Neural cell (in vitro differentiated cells): ENCODE results near the gene ABHD5. TPM values are rescaled to one million over a fixed set of nuclear protein-coding genes. Genes with fewer than 3 reads are reported as not detected.

Experiments
- H2AFZ ChIP-seq: fragments of 200-600, 300-800 bp; sonication (generic), shearing (Covaris generic); 2 replicates; pipeline ENCODE4 v1.6.0; 2014; ENCODE audit warnings: low read depth, mild to moderate bottlenecking, antibody characterized with exemption, low read length, moderate library complexity
- H3F3A ChIP-seq: fragments of 200-600 bp; shearing (Covaris generic); 2 replicates; pipeline ENCODE4 v1.6.1; 2016; ENCODE audit warnings: mild to moderate bottlenecking, moderate library complexity, mixed read lengths, antibody characterized with exemption, low read length; ENCODE audit not compliant: insufficient read depth, poor library complexity, severe bottlenecking
- H3K27ac ChIP-seq: fragments of 200-600, 300-800 bp; sonication (generic), shearing (Covaris generic); 2 replicates; pipeline ENCODE4 v1.5.1; 2014; ENCODE audit warnings: mild to moderate bottlenecking, low read length, moderate library complexity
- H3K27me3 ChIP-seq: fragments of 300-800, 200-600 bp; sonication (generic), shearing (Covaris generic); 2 replicates; pipeline ENCODE4 v1.6.0; 2014; ENCODE audit warnings: mild to moderate bottlenecking, low read depth, low read length, moderate library complexity; ENCODE audit not compliant: insufficient read depth
- H3K36me3 ChIP-seq: fragments of 300-800, 200-600 bp; sonication (generic), shearing (Covaris generic); 2 replicates; pipeline ENCODE4 v1.5.1; 2014; ENCODE audit warnings: mild to moderate bottlenecking, antibody characterized with exemption, low read length, moderate library complexity; ENCODE audit not compliant: insufficient read depth
- H3K4me2 ChIP-seq: fragments of 300-800, 200-600 bp; sonication (generic), shearing (Covaris generic); 2 replicates; pipeline ENCODE4 v1.6.0; 2014; ENCODE audit warnings: mild to moderate bottlenecking, low read length
- H3K4me3 ChIP-seq: fragments of 300-800, 200-600 bp; sonication (generic), shearing (Covaris generic); 2 replicates; pipeline ENCODE4 v1.5.1; 2014; ENCODE audit warnings: mild to moderate bottlenecking, low read length, moderate library complexity
- H3K79me2 ChIP-seq: fragments of 200-600 bp; shearing (Covaris generic); replicated peaks from 2 replicates; pipeline ENCODE4 v1.6.0; 2014; ENCODE audit warnings: mild to moderate bottlenecking, low read length, moderate library complexity; ENCODE audit not compliant: insufficient read depth
- H3K9ac ChIP-seq: fragments of 300-800, 200-600 bp; sonication (generic), shearing (Covaris generic); 2 replicates; pipeline ENCODE4 v1.6.1; 2016; ENCODE audit warnings: mild to moderate bottlenecking, low read length, mixed read lengths
- H3K9me2 ChIP-seq: fragments of 200-600 bp; shearing (Covaris generic); 2 replicates; pipeline ENCODE4 v1.6.1; 2016; ENCODE audit warnings: mild to moderate bottlenecking, low read length, mixed read lengths; ENCODE audit not compliant: insufficient read depth
- H3K9me3 ChIP-seq: fragments of 200-600, 300-800 bp; sonication (generic), shearing (Covaris generic); 2 replicates; pipeline ENCODE4 v1.6.1; 2016; ENCODE audit warnings: mild to moderate bottlenecking, mixed run types, low read length, moderate library complexity, mixed read lengths
- H4K20me1 ChIP-seq: fragments of 200-600 bp; shearing (Covaris generic); 2 replicates; pipeline ENCODE4 v1.6.1; 2016; ENCODE audit warnings: mild to moderate bottlenecking, mixed run types; ENCODE audit not compliant: insufficient read depth
- EP300 ChIP-seq: fragments of 450-650 bp; conservative IDR thresholded peaks from 2 replicates; pipeline ENCODE4 v1.6.1; 2014; ENCODE audit warnings: antibody characterized with exemption, mild to moderate bottlenecking, moderate library complexity; ENCODE audit not compliant: poor library complexity, severe bottlenecking
- EZH2 ChIP-seq: fragments of 200-600, 300-800 bp; shearing (Covaris generic), sonication (generic); IDR thresholded peaks from 2 replicates; pipeline ENCODE4 v1.6.1; 2014; ENCODE audit warnings: antibody characterized with exemption, low read length, borderline replicate concordance, mild to moderate bottlenecking; ENCODE audit not compliant: insufficient read depth, poor library complexity, severe bottlenecking
- MXI1 ChIP-seq: fragments of 450-650 bp; conservative IDR thresholded peaks from 2 replicates; pipeline ENCODE4 v1.6.1; 2014; ENCODE audit warnings: antibody characterized with exemption, mild to moderate bottlenecking; ENCODE audit not compliant: poor library complexity, severe bottlenecking
- POLR2AphosphoS5 ChIP-seq: IDR thresholded peaks from 2 replicates; pipeline ENCODE4 v1.6.1; 2012
- RAD21 ChIP-seq: fragments of 450-650 bp; conservative IDR thresholded peaks from 2 replicates; pipeline ENCODE4 v1.6.1; 2014; ENCODE audit warnings: antibody characterized with exemption, mild to moderate bottlenecking, moderate library complexity
- SMC3 ChIP-seq: fragments of 450-650 bp; conservative IDR thresholded peaks from 2 replicates; pipeline ENCODE4 v1.6.1; 2014; ENCODE audit warnings: antibody characterized with exemption, mild to moderate bottlenecking, moderate library complexity; ENCODE audit not compliant: poor library complexity
- TAF1 ChIP-seq: IDR thresholded peaks from 2 replicates; pipeline ENCODE4 v1.6.1; 2012; ENCODE audit warnings: low read depth
- polyA plus RNA-seq: library from polyadenylated mRNA; depleted of rRNA; stranded (reverse); fragments of >200 nt; gene quantifications from 2 replicates; pipeline ENCODE4 v1.2.3, GENCODE V29; 2014
- TF ChIP-seq, protein P1 (sequence below): fragments of 450-650 bp; IDR thresholded peaks from 2 replicates; pipeline ENCODE4 v1.5.1; 2014; ENCODE audit warnings: antibody characterized with exemption, mild to moderate bottlenecking, moderate library complexity; ENCODE audit not compliant: poor library complexity, severe bottlenecking
- TF ChIP-seq, protein P2 (sequence below): IDR thresholded peaks from 2 replicates; pipeline ENCODE4 v1.6.1; 2012; ENCODE audit warnings: borderline replicate concordance

ABHD5 gene
- polyA plus RNA-seq, 1 donor from 2014 or later, result 26.6 TPM

DNA sequence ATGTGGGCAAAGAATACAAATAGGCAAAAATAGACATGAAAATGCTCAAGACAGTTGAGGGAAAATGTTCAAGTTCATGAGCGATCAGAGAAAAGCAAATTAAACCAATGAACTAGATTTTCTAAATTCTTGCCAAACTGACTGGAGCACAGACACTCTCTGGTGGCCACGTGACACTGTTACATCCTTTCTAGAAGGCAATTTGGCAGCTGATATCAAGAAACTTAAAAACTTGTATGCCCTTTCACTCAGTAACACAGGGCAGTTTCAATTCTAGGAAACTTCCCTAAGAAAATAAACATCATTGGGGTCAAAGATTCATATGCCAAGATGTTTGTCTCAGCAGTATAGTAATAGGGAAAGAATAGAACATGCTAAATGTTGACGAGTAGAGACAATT, 52.2 kb downstream of the ABHD5 start:
- no peaks in the 10 kb centered on the region for H3K9me3 ChIP-seq
- H3K9ac ChIP-seq, result no peak overlapping the region
- H3K27ac ChIP-seq, result no peak overlapping the region
- H2AFZ ChIP-seq, result no peak overlapping the region
- no peaks in the 10 kb centered on the region for H3K36me3 ChIP-seq
- H3K4me2 ChIP-seq, result no peak overlapping the region
- H3K9me2 ChIP-seq, result no peaks in the 10 kb centered on the region
- no peak for TF ChIP-seq SMC3
- no peak for TF ChIP-seq TAF1
- TF ChIP-seq EZH2, result no peak
- TF ChIP-seq MXI1, result no peak
- TF ChIP-seq, protein P1, sequence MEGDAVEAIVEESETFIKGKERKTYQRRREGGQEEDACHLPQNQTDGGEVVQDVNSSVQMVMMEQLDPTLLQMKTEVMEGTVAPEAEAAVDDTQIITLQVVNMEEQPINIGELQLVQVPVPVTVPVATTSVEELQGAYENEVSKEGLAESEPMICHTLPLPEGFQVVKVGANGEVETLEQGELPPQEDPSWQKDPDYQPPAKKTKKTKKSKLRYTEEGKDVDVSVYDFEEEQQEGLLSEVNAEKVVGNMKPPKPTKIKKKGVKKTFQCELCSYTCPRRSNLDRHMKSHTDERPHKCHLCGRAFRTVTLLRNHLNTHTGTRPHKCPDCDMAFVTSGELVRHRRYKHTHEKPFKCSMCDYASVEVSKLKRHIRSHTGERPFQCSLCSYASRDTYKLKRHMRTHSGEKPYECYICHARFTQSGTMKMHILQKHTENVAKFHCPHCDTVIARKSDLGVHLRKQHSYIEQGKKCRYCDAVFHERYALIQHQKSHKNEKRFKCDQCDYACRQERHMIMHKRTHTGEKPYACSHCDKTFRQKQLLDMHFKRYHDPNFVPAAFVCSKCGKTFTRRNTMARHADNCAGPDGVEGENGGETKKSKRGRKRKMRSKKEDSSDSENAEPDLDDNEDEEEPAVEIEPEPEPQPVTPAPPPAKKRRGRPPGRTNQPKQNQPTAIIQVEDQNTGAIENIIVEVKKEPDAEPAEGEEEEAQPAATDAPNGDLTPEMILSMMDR, result no peak
- no peak for TF ChIP-seq EP300
- TF ChIP-seq POLR2AphosphoS5, result no peak
- TF ChIP-seq, protein P2, sequence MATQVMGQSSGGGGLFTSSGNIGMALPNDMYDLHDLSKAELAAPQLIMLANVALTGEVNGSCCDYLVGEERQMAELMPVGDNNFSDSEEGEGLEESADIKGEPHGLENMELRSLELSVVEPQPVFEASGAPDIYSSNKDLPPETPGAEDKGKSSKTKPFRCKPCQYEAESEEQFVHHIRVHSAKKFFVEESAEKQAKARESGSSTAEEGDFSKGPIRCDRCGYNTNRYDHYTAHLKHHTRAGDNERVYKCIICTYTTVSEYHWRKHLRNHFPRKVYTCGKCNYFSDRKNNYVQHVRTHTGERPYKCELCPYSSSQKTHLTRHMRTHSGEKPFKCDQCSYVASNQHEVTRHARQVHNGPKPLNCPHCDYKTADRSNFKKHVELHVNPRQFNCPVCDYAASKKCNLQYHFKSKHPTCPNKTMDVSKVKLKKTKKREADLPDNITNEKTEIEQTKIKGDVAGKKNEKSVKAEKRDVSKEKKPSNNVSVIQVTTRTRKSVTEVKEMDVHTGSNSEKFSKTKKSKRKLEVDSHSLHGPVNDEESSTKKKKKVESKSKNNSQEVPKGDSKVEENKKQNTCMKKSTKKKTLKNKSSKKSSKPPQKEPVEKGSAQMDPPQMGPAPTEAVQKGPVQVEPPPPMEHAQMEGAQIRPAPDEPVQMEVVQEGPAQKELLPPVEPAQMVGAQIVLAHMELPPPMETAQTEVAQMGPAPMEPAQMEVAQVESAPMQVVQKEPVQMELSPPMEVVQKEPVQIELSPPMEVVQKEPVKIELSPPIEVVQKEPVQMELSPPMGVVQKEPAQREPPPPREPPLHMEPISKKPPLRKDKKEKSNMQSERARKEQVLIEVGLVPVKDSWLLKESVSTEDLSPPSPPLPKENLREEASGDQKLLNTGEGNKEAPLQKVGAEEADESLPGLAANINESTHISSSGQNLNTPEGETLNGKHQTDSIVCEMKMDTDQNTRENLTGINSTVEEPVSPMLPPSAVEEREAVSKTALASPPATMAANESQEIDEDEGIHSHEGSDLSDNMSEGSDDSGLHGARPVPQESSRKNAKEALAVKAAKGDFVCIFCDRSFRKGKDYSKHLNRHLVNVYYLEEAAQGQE, result no peak
- no peak for TF ChIP-seq RAD21
- no peaks in the 10 kb centered on the region for H3K79me2 ChIP-seq
- no peaks in the 10 kb centered on the region for H3K27me3 ChIP-seq
- H4K20me1 ChIP-seq, result no peaks in the 10 kb centered on the region
- H3F3A ChIP-seq, result no peaks in the 10 kb centered on the region
- H3K4me3 ChIP-seq, result no peak overlapping the region

DNA sequence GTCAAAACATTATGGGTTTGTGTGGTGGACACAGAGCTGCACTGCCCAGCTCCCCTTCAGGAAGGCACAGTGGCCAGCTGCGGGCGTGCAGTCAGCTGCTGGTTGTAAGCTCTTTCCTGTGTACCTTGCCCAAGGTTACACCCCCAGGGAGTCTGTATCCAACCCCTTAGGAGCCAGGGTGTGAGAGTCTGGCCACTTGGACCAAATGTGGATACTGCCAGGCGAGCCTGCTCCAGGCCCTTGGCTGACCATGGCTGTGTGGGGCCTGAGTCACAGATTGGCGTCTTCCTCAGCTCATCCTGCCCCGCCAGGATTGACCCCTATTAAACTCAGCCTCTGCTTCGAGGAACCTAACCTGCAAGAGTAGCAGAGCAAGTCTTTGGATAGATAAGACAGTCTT, 56.9 kb downstream of the ABHD5 start:
- no peaks in the 10 kb centered on the region for H3K9me2 ChIP-seq
- no peaks in the 10 kb centered on the region for H3K9me3 ChIP-seq
- H3K27me3 ChIP-seq, result no peaks in the 10 kb centered on the region
- no peaks in the 10 kb centered on the region for H3K79me2 ChIP-seq
- H3K4me2 ChIP-seq, result no peak overlapping the region
- H2AFZ ChIP-seq, result no peak overlapping the region
- no peaks in the 10 kb centered on the region for H4K20me1 ChIP-seq
- no peaks in the 10 kb centered on the region for H3F3A ChIP-seq
- H3K27ac ChIP-seq, result no peak overlapping the region
- TF ChIP-seq, protein P2, result no peak
- TF ChIP-seq EZH2 (no peak), TAF1 (no peak), SMC3 (no peak)
- TF ChIP-seq, protein P1, result no peak
- H3K4me3 ChIP-seq, result no peak overlapping the region
- no peaks in the 10 kb centered on the region for H3K36me3 ChIP-seq
- no peak overlapping the region for H3K9ac ChIP-seq
